ES-I3 (cell line): ENCODE results near the gene TCAIM.
"Not testable (repeated sequence)": the region's sequence is repeated elsewhere in the genome, so short reads cannot be mapped to it uniquely, and the experiment has no call there.

Experiments
- H3K36me3 ChIP-seq: 2 replicates; pipeline ENCODE4 v1.6.1; 2013; ENCODE audit warnings: mild to moderate bottlenecking, low read length, control low read depth, moderate library complexity; ENCODE audit not compliant: insufficient read depth
- H3K4me1 ChIP-seq: 2 replicates; pipeline ENCODE4 v1.6.1; 2013; ENCODE audit warnings: mild to moderate bottlenecking, control low read depth, low read length; ENCODE audit not compliant: insufficient read depth
- H3K9ac ChIP-seq: 2 replicates; pipeline ENCODE4 v1.6.1; 2013; ENCODE audit warnings: low read depth, mild to moderate bottlenecking, low read length, moderate library complexity
- H3K9me3 ChIP-seq: 2 replicates; pipeline ENCODE4 v1.6.1; 2013; ENCODE audit warnings: mild to moderate bottlenecking, low read length, moderate library complexity; ENCODE audit not compliant: control insufficient read depth, insufficient read depth

TCAIM gene

GRCh38 chr3:44330444-44330843 lies 8.1 kb upstream of the TCAIM start:
- Histone ChIP-seq H3K4me1 (no peaks in the 10 kb centered on the region), H3K36me3 (no peaks in the 10 kb centered on the region), H3K9me3 (no peaks in the 10 kb centered on the region), H3K9ac (no peak overlapping the region)

GRCh38 chr3:44334326-44334725 lies 4.2 kb upstream of the TCAIM start:
- H3K4me1 ChIP-seq, result no peaks in the 10 kb centered on the region
- H3K9me3 ChIP-seq, result no peaks in the 10 kb centered on the region
- H3K9ac ChIP-seq, result no peak overlapping the region
- H3K36me3 ChIP-seq, result no peaks in the 10 kb centered on the region

GRCh38 chr3:44337248-44337785 lies 1.2 kb upstream of the TCAIM start:
- Histone ChIP-seq H3K9ac (peak overlapping the region; percentile 90), H3K9me3 (no peaks in the 10 kb centered on the region), H3K4me1 (peaks cover 8% of the 10 kb centered on the region; the same call in 1 of the 2 replicates), H3K36me3 (no peaks in the 10 kb centered on the region)

DNA sequence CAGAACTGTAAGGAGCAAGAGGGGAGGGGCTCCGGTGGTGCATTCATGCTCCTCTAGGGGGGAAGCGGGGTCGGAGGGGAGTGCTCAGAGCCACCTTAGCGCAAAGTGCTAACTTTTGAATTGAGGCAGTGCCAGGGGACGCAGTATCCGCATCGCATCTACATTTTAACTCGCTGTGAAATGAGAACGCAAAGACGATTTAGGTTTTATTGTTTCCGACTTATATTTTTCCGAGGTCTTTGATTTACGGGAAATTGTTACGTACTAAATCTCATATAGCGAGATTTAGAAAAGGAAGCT lies 212 bp downstream of the TCAIM start:
- H3K4me1 ChIP-seq, result peaks cover 8% of the 10 kb centered on the region; the same call in 1 of the 2 replicates
- no peaks in the 10 kb centered on the region for H3K36me3 ChIP-seq
- peak overlapping the region; percentile 90 for H3K9ac ChIP-seq
- no peaks in the 10 kb centered on the region for H3K9me3 ChIP-seq

GRCh38 chr3:44339181-44340057 lies 853 bp downstream of the TCAIM start:
- no peaks in the 10 kb centered on the region for H3K9me3 ChIP-seq
- no peaks in the 10 kb centered on the region for H3K36me3 ChIP-seq
- peaks cover 8% of the 10 kb centered on the region; the same call in 1 of the 2 replicates for H3K4me1 ChIP-seq
- peak overlapping the region; percentile 90 for H3K9ac ChIP-seq

DNA sequence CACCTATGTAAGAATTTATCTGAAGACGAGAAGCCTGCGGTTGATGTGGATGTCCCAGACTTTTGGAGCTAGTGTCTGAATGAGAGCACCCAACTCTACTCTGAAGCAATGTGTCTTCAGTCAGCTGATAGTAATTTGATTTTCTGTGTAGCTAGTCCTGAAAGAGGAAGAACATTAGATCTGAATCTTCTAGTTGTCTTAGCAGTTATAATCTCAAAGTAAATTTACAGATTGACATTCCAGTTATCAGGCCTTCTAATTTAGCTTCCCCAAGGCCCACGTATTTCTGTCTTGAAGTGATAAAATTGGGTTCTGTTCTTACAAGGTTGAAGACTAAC lies 1.5 kb downstream of the TCAIM start:
- Histone ChIP-seq H3K4me1 (peaks cover 8% of the 10 kb centered on the region; the same call in 1 of the 2 replicates), H3K36me3 (no peaks in the 10 kb centered on the region), H3K9ac (peak overlapping the region; percentile 90; the same call in 1 of the 2 replicates), H3K9me3 (no peaks in the 10 kb centered on the region)

GRCh38 chr3:44342176-44342790 lies 3.7 kb downstream of the TCAIM start:
- Histone ChIP-seq H3K9ac (no peak overlapping the region), H3K9me3 (no peaks in the 10 kb centered on the region), H3K4me1 (peaks cover 8% of the 10 kb centered on the region; the same call in 1 of the 2 replicates), H3K36me3 (no peaks in the 10 kb centered on the region)

- Histone ChIP-seq H3K9me3 (no peaks in the 10 kb centered on the region), H3K9ac (no peak overlapping the region), H3K36me3 (no peaks in the 10 kb centered on the region), H3K4me1 (peaks cover 8% of the 10 kb centered on the region; the same call in 1 of the 2 replicates)
These were observed 4.9 kb downstream of the TCAIM start for GRCh38 chr3:44343421-44343820.

DNA sequence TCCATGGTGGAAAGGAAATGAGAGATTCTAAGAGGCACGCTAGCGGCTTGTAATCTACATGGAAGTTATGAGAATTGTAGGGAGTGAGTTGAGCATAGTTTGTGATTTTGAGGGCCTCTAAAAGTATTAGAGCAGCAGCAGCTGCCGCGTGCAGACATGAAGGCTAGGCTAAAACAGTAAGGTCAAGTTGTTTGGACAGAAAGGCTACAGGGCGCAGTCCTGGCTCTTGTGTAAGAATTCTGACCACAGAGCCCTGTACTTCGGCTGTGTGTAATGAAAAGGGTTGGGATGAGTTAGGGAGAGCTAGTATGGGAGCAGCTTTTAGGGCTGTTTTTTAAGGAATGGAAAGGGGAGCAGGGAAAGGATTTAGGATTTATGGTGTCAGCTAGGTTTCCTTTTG lies 8.0 kb downstream of the TCAIM start:
- H3K9me3 ChIP-seq, H3K36me3 ChIP-seq, H3K4me1 ChIP-seq, H3K9ac ChIP-seq: not testable (repeated sequence)

- Histone ChIP-seq H3K9ac (no peak overlapping the region), H3K9me3 (no peaks in the 10 kb centered on the region), H3K4me1 (no peaks in the 10 kb centered on the region; the same call in 1 of the 2 replicates), H3K36me3 (no peaks in the 10 kb centered on the region)
These were observed 10.4 kb downstream of the TCAIM start for GRCh38 chr3:44348993-44349392.

- Histone ChIP-seq H3K9me3 (no peaks in the 10 kb centered on the region), H3K4me1 (no peaks in the 10 kb centered on the region; the same call in 1 of the 2 replicates), H3K9ac (no peak overlapping the region), H3K36me3 (no peaks in the 10 kb centered on the region)
These were observed 14.9 kb downstream of the TCAIM start for GRCh38 chr3:44353355-44353924.

DNA sequence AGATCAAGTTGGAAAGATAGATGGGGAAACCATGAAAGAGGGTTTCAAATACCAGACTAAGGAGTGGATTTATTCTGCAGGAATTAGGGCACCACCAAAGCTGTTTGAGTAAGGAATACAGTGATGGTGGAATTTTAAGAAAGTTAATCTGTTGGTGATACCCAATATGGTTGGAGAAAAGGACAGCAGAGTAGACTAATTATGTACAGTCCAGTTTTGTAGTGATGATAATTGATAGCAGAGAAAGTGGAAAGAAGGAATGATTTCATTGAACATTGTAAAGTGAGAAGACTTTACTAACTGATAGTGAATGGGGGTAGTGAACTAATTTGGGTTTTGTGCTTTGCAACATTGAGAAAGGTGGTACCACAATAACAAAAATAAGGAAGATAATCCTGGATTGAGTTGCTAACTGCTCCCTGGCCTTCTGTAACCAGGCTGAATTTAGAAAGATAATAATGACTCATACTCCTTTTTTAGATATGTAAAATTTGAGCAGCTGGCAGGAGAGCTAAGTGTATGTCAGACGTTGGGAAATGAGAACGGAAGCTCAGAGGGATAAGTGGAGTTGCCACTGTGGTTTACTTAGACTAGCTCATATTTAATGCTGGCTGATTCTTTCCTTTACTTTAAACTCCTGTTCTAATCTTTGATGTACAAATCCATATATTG lies 16.9 kb downstream of the TCAIM start:
- no peaks in the 10 kb centered on the region for H3K36me3 ChIP-seq
- H3K9me3 ChIP-seq, result no peaks in the 10 kb centered on the region
- H3K4me1 ChIP-seq, result peaks cover 8% of the 10 kb centered on the region; the same call in 1 of the 2 replicates
- no peak overlapping the region for H3K9ac ChIP-seq

DNA sequence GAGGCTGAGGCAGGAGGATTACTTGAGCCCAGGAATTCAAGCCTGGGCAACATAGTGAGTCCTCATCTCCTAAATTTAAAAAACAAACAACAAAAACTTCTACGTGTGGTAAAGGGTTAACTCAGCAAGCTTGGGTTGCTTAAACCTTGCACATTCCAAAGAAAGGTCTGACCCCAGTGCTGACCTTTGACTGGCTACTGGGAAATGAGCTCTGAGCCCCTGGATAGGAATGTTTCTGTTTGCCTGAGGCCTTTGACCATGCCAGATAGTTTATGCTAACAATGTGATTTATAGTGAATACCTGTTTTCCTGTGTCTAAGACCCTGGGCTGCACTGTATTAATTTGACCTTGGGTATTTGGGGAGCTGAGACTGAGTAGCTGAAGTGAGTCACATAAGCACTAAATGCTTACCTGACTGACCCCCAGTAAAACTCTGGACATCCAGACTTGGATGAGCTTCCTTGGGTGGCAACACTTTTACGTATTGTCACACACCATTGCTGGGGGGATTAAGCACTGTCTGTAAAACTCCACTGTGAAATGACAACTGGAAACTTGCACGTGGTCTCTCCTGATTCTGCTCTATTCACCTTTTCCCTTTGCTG lies 20.7 kb downstream of the TCAIM start:
- no peaks in the 10 kb centered on the region for H3K9me3 ChIP-seq
- no peak overlapping the region for H3K9ac ChIP-seq
- H3K4me1 ChIP-seq, result peaks cover 15% of the 10 kb centered on the region; the same call in 1 of the 2 replicates
- H3K36me3 ChIP-seq, result no peaks in the 10 kb centered on the region

DNA sequence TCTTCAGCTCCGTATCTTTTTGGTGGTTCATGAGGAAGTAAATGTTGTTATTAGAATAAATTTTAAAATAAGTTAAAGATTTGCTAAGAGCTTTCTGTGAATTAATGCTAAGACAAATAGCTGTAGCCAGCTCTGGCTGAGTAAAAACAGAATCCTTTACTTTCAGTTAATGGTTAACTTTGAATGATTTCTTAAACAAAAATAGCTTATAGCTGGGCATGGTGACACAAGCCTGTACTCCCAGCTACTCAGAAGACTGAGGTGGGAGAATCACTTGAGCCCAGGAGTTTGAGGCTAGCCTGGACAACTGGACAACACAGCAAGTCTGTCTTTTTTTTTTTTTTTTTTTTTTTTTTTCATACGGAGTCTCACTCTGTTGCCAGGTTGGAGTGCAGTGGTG lies 25.0 kb downstream of the TCAIM start:
- H3K4me1 ChIP-seq, result peaks cover 15% of the 10 kb centered on the region; the same call in 1 of the 2 replicates
- no peaks in the 10 kb centered on the region for H3K9me3 ChIP-seq
- H3K9ac ChIP-seq, result no peak overlapping the region
- H3K36me3 ChIP-seq, result no peaks in the 10 kb centered on the region
